K562 (cell line): Measurements from ENCODE around the gene MDN1. TPM values are rescaled to one million over a fixed set of nuclear protein-coding genes. Genes with fewer than 3 reads are reported as not detected.

Source experiments
- ATAC-seq: fragments of 200-7000 bp; cut with Tn5 transposase; 3 replicates; pipeline ENCODE4 v1.9.1; 2020; ENCODE audit warnings: moderate library complexity
- BruUV-seq: library from RNA; stranded (reverse); fragments of 400-500 nt; replicated peaks from 2 replicates; lab custom pipeline; 2021; lab: Mats Ljungman, UMichigan
- CTCF ChIA-PET: fragments of 300-600 bp; formaldehyde crosslinking; extraction: SDS; loops from one replicate; lab custom pipeline; 2021; ENCODE audit warnings: low intra/inter-chr PET ratio; lab: Yijun Ruan, JAX
- POLR2A ChIA-PET: fragments of 300-600, 350-650 bp; sonication (Branson Sonifier 250); formaldehyde crosslinking; extraction: SDS; loops from one replicate; lab custom pipeline; 2021; ENCODE audit warnings: antibody characterized with exemption, inconsistent platforms; lab: Yijun Ruan, JAX
- DNase-seq, 4 experiments: peaks; one replicate each; pipeline versions ENCODE4 v3.0.0 to v3.0.0-alpha.2; 2011 to 2018; ENCODE audit warnings: low spot score in 3 of 4, mixed read lengths in 3 of 4; ENCODE audit errors: extremely low read depth in 1 of 4
- FAIRE-seq: peaks from 2 replicates; lab custom pipeline; 2011; peaks lifted over from hg19 to GRCh38; lab: Jason Lieb, UNC
- H2AFZ ChIP-seq: 2 replicates; pipeline ENCODE4 v1.6.0; 2011; ENCODE audit warnings: low read depth, low read length, control low read depth, inconsistent platforms
- H3K27ac ChIP-seq: fragments of 200-600 bp; 3 replicates; pipeline ENCODE4 v1.8.0; 2011; ENCODE audit warnings: low read depth, mild to moderate bottlenecking, control low read depth, inconsistent platforms, low read length, moderate library complexity, mixed read lengths; ENCODE audit errors: extremely low read depth
- H3K27me3 ChIP-seq, 2 experiments: fragments of 300-600 bp in 1 of 2; 2 replicates in 1 of 2; 3 replicates in 1 of 2; pipeline versions ENCODE4 v1.6.0 to v1.8.0; 2011; ENCODE audit warnings: inconsistent platforms in 2 of 2, low read length in 2 of 2, mild to moderate bottlenecking in 1 of 2, mixed read lengths in 1 of 2, moderate library complexity in 1 of 2; ENCODE audit not compliant: control insufficient read depth in 2 of 2, insufficient read depth in 2 of 2
- H3K36me3 ChIP-seq: fragments of 300-600 bp; 3 replicates; pipeline ENCODE4 v1.8.0; 2011; ENCODE audit warnings: mild to moderate bottlenecking, low read length, inconsistent platforms; ENCODE audit not compliant: control insufficient read depth, insufficient read depth
- H3K4me1 ChIP-seq, 2 experiments: fragments of 200-600 bp in 1 of 2; replicated peaks in 1 of 2; 2 replicates in 1 of 2; 3 replicates in 1 of 2; pipeline versions ENCODE4 v1.5.1 to v1.8.0; 2011; ENCODE audit warnings: inconsistent platforms in 2 of 2, low read length in 2 of 2, mild to moderate bottlenecking in 1 of 2, mixed read lengths in 1 of 2, moderate library complexity in 1 of 2; ENCODE audit not compliant: control insufficient read depth in 2 of 2, insufficient read depth in 2 of 2
- H3K4me2 ChIP-seq: 2 replicates; pipeline ENCODE4 v1.6.1; 2011; ENCODE audit warnings: low read length, control low read depth, inconsistent platforms, mixed read lengths; ENCODE audit not compliant: insufficient read depth
- H3K4me3 ChIP-seq: fragments of 200-600 bp; sonication (generic), shearing (Covaris generic); 2 replicates; pipeline ENCODE4 v1.5.1; 2016; ENCODE audit warnings: control low read depth, inconsistent platforms
- H3K79me2 ChIP-seq: fragments of 200-600 bp; 3 replicates; pipeline ENCODE4 v1.8.0; 2011; ENCODE audit warnings: low read length, inconsistent platforms; ENCODE audit not compliant: control insufficient read depth, insufficient read depth
- H3K9ac ChIP-seq, 2 experiments: 2 replicates each; pipeline versions ENCODE4 v1.6.0 to v1.6.1; 2011; ENCODE audit warnings: low read depth in 2 of 2, low read length in 2 of 2, control low read depth in 1 of 2, inconsistent platforms in 1 of 2, mild to moderate bottlenecking in 1 of 2, mixed read lengths in 1 of 2; ENCODE audit not compliant: insufficient read depth in 1 of 2
- H3K9me1 ChIP-seq: one replicate; pipeline ENCODE4 v1.6.0; 2011; ENCODE audit warnings: inconsistent platforms, mild to moderate bottlenecking, low read length, moderate library complexity; ENCODE audit not compliant: control insufficient read depth, insufficient read depth
- H3K9me3 ChIP-seq: replicated peaks from 2 replicates; pipeline ENCODE4 v1.5.1; 2011; ENCODE audit warnings: low read depth, low read length, inconsistent platforms; ENCODE audit not compliant: control insufficient read depth, insufficient read depth
- H4K20me1 ChIP-seq: replicated peaks from 2 replicates; pipeline ENCODE4 v1.6.1; 2011; ENCODE audit warnings: low read length, inconsistent platforms, mixed read lengths; ENCODE audit not compliant: control insufficient read depth, insufficient read depth
- CBX5 ChIP-seq: IDR thresholded peaks from 2 replicates; pipeline ENCODE4 v1.6.1; 2014; ENCODE audit warnings: low read depth, borderline replicate concordance
- CHD1 ChIP-seq: fragments of 200-600 bp; sonication (generic); IDR thresholded peaks from one replicate; pipeline ENCODE4 v1.6.1; 2012; ENCODE audit warnings: mild to moderate bottlenecking, moderate library complexity, low read length, inconsistent platforms
- E2F3 ChIP-seq: fragments of 250-450 bp; sonication (Bioruptor Pico); IDR thresholded peaks from 2 replicates; pipeline ENCODE4 v1.4.0; 2020; ENCODE audit warnings: mild to moderate bottlenecking
- ERF ChIP-seq: fragments of 450-650 bp; formaldehyde crosslinking; IDR thresholded peaks from 2 replicates; pipeline ENCODE4 v1.4.0; 2020; ENCODE audit warnings: mild to moderate bottlenecking, mixed read lengths
- HDAC3 ChIP-seq: fragments of 450-650 bp; IDR thresholded peaks from 2 replicates; pipeline ENCODE4 v1.6.1; 2018; ENCODE audit warnings: borderline replicate concordance, mild to moderate bottlenecking, moderate library complexity; ENCODE audit not compliant: partially characterized antibody
- HDGF ChIP-seq: fragments of 450-650 bp; IDR thresholded peaks from 2 replicates; pipeline ENCODE4 v1.6.1; 2016
- HMG20A ChIP-seq: fragments of 450-650 bp; formaldehyde crosslinking; conservative IDR thresholded peaks from 2 replicates; pipeline ENCODE4 v1.4.0; 2020; ENCODE audit warnings: mild to moderate bottlenecking, mixed read lengths
- KLF6 ChIP-seq: fragments of 250-450 bp; sonication (Bioruptor Pico); IDR thresholded peaks from 2 replicates; pipeline ENCODE4 v1.4.0; 2020; ENCODE audit warnings: mild to moderate bottlenecking, moderate library complexity, borderline replicate concordance
- MNT ChIP-seq, 2 experiments: fragments of 450-650 bp; conservative IDR thresholded peaks; 2 replicates each; pipeline ENCODE4 v1.6.1; 2017; ENCODE audit warnings: mild to moderate bottlenecking in 2 of 2, moderate library complexity in 2 of 2
- PRMT5 ChIP-seq: sonication (generic); formaldehyde crosslinking; IDR thresholded peaks from 2 replicates; pipeline ENCODE4 v1.5.0; 2020; ENCODE audit warnings: missing genetic modification reagents
- SMAD4 ChIP-seq: fragments of 250-450 bp; sonication (Bioruptor Pico); conservative IDR thresholded peaks from 2 replicates; pipeline ENCODE4 v1.8.0; 2021; ENCODE audit warnings: inconsistent platforms, mild to moderate bottlenecking, moderate library complexity
- TCF15 ChIP-seq: fragments of 250-450 bp; sonication (Bioruptor Pico); IDR thresholded peaks from 2 replicates; pipeline ENCODE4 v1.8.0; 2022; ENCODE audit warnings: moderate library complexity, mild to moderate bottlenecking, inconsistent platforms
- TEAD2 ChIP-seq: fragments of 450-650 bp; IDR thresholded peaks from 2 replicates; pipeline ENCODE4 v1.6.1; 2016; ENCODE audit warnings: missing genetic modification characterization, control low read depth, missing compliant biosample characterization
- TSC22D4 ChIP-seq: fragments of 450-650 bp; IDR thresholded peaks from 2 replicates; pipeline ENCODE4 v1.6.1; 2016; ENCODE audit warnings: missing genetic modification characterization, missing biosample characterization, control low read depth
- ZBTB1 ChIP-seq: sonication (generic); formaldehyde crosslinking; IDR thresholded peaks from 2 replicates; pipeline ENCODE4 v1.8.1; 2023; ENCODE audit warnings: missing genetic modification reagents, low read depth, mild to moderate bottlenecking, borderline replicate concordance
- ZKSCAN8 ChIP-seq: fragments of 200-800 bp; sonication (Bioruptor generic); IDR thresholded peaks from 2 replicates; pipeline ENCODE4 v1.6.1; 2016; ENCODE audit warnings: missing genetic modification characterization, missing compliant biosample characterization
- ZNF165 ChIP-seq: fragments of 250-450 bp; sonication (Bioruptor Pico); IDR thresholded peaks from 2 replicates; pipeline ENCODE4 v1.4.0; 2020; ENCODE audit warnings: borderline replicate concordance
- ZNF354B ChIP-seq: fragments of 250-450 bp; sonication (Bioruptor Pico); IDR thresholded peaks from 2 replicates; pipeline ENCODE4 v1.4.0; 2020
- ZNF639 ChIP-seq, 2 experiments: fragments of 200-800 bp in 1 of 2; sonication (Bioruptor generic) in 1 of 2; sonication (generic) in 1 of 2; formaldehyde crosslinking in 1 of 2; IDR thresholded peaks in 1 of 2; conservative IDR thresholded peaks in 1 of 2; 2 replicates each; pipeline versions ENCODE4 v1.5.0 to v1.6.1; 2016 to 2020; ENCODE audit warnings: missing compliant biosample characterization in 1 of 2, missing genetic modification characterization in 1 of 2, missing genetic modification reagents in 1 of 2
- ZNF766 ChIP-seq: fragments of 200-800 bp; sonication (Bioruptor generic); conservative IDR thresholded peaks from 2 replicates; pipeline ENCODE4 v1.6.1; 2016; ENCODE audit warnings: missing genetic modification characterization, missing compliant biosample characterization
- ZNF830 ChIP-seq: fragments of 250-450 bp; sonication (Bioruptor Pico); IDR thresholded peaks from 2 replicates; pipeline ENCODE4 v1.5.0; 2021; ENCODE audit warnings: mild to moderate bottlenecking
- WGBS: fragments of 100-300 bp; shearing (Covaris generic); methylation state at CpG from one replicate; pipeline ENCODE4 v1.1.6; 2016; ENCODE audit warnings: low coverage, mixed read lengths; ENCODE audit not compliant: insufficient coverage; ENCODE audit errors: missing lambda C conversion rate; 5-methylcytosine and 5-hydroxymethylcytosine counted together
- in situ Hi-C: fragments of 300-500 bp; cut with MboI; formaldehyde crosslinking; loops from 4 replicates; pipeline ENCODE4 v1.15.0; 2018; ENCODE audit warnings: inconsistent platforms, mixed read lengths
- intact Hi-C: fragments of 100-400 bp; cut with micrococcal nuclease; formaldehyde crosslinking; loops from 2 replicates; pipeline ENCODE4 v1.14.2; 2022
- polyA plus RNA-seq, 8 experiments: library from polyadenylated mRNA; depleted of rRNA in 4 of 8; stranded (reverse) in 5 of 8; unstranded in 3 of 8; fragments of >200 nt; fragmentation: Nextera tagmentation in 2 of 8; fragmentation: Illumina TruSeq in 1 of 8; extraction: Ambion mirVana in 2 of 8; extraction: Trizol in 1 of 8; gene quantifications; 2 replicates each; pipeline versions ENCODE4 v1.2.1 to v1.2.3, GENCODE V29; 2011 to 2014; ENCODE audit warnings: inconsistent platforms in 1 of 8, missing spikeins in 1 of 8
- total RNA-seq, 7 experiments: library from RNA; depleted of rRNA in 6 of 7; stranded (reverse); fragments of >200 nt in 6 of 7; fragmentation: Illumina TruSeq in 2 of 7; extraction: Trizol in 2 of 7; gene quantifications; 2 replicates each; pipeline versions ENCODE4 v1.2.1 to v1.2.3, GENCODE V29; 2011 to 2021; ENCODE audit warnings: low replicate concordance in 1 of 7

The MDN1 gene
- total and polyA plus RNA-seq, 9 of the 15 experiments (the other 6 are each of a cell fraction or from before 2014, with no cell fraction given), result 25.6 to 93.6 (median 43.0) TPM

- no peak for TF ChIP-seq ZNF639 (CRISPR knock-in tag; conservative IDR thresholded peaks at IDR 0.05 in 1 of 2, IDR thresholded peaks at IDR 0.05 in 1 of 2)
- TF ChIP-seq ERF (CRISPR knock-in tag), result no peak
- no peak for TF ChIP-seq ZBTB1 (CRISPR knock-in tag)
- no peak for TF ChIP-seq ZNF354B
- TF ChIP-seq TSC22D4, result no peak
- TF ChIP-seq ZNF830 (CRISPR knock-in tag), result no peak
- no peak for TF ChIP-seq SMAD4 (CRISPR knock-in tag)
- TF ChIP-seq ZNF766 (CRISPR knock-in tag), result no peak
These were observed 148.5 kb downstream of the MDN1 start (continued) for GRCh38 chr6:89670935-89671565.

GRCh38 chr6:89669002-89669401 lies 150.6 kb downstream of the MDN1 start:
- ChIA-PET CTCF (no interaction called here), POLR2A (no interaction called here)
- no peak overlapping the region for H3K27ac ChIP-seq
- no peak overlapping the region for H3K4me3 ChIP-seq
- intact Hi-C loops (no loop called here), in situ Hi-C loops (no loop called here)
- no peak overlapping the region for H2AFZ ChIP-seq
- DNase-seq, result no peak
- H4K20me1 ChIP-seq, result no peaks in the 10 kb centered on the region
- H3K36me3 ChIP-seq, result peaks cover 90% of the 10 kb centered on the region
- BruUV-seq, result no TSS peak
- no peaks in the 10 kb centered on the region for H3K9me3 ChIP-seq
- no peaks in the 10 kb centered on the region for H3K27me3 ChIP-seq
- no peak overlapping the region for H3K4me2 ChIP-seq
- WGBS, result 76% methylated on average over 6 of the region's 6 CpGs
- no peak for FAIRE-seq
- no peak for ATAC-seq
- H3K9ac ChIP-seq, result no peak overlapping the region
- H3K4me1 ChIP-seq, result no peaks in the 10 kb centered on the region
- no peaks in the 10 kb centered on the region for H3K79me2 ChIP-seq
- H3K9me1 ChIP-seq, result no peaks in the 10 kb centered on the region
- TF ChIP-seq MNT (conservative IDR thresholded peaks at IDR 0.05) (no peak), ZKSCAN8 (CRISPR knock-in tag) (no peak), HMG20A (no peak), TEAD2 (tag) (no peak), TCF15 (CRISPR knock-in tag) (no peak), ZNF165 (CRISPR knock-in tag) (no peak), CHD1 (no peak), CBX5 (no peak), PRMT5 (CRISPR knock-in tag) (no peak), HDGF (no peak), HDAC3 (no peak), KLF6 (CRISPR knock-in tag) (no peak), E2F3 (CRISPR knock-in tag) (no peak)
